SIG-M5 treated with dmso at 0.1 percent for 504 hours (cell line): Measurements from ENCODE around the gene HRG.
"Not testable (repeated sequence)": the region's sequence is repeated elsewhere in the genome, so short reads cannot be mapped to it uniquely, and the experiment has no call there.

Experiments
- DNase-seq: peaks from one replicate; lab custom pipeline; 2025; ENCODE audit not compliant: unreplicated experiment; lab: John Stamatoyannopoulos, UW

Gene HRG

DNA sequence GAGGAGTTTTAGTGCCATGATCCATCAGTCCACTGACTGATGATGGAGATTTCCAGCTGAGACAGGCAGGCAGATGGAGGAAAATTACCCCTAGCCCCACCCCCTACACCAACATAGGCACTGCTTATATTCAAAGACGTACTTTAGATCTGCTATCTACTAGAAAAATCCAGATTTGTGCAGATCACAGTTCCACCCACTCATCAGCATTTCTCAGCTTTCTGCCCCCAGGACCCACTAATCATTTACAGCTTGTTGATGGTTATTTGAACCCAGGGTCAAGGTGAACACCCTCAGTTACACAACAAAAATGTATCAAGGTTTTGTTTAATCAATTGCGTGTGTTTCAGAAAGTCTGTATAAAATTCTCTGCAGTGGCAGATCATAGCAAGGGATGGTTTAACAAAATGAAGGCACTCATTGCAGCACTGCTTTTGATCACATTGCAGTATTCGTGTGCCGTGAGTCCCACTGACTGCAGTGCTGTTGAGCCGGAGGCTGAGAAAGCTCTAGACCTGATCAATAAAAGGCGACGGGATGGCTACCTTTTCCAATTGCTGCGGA lies at the start of gene HRG:
TSS of gene HRG (plus strand) at position 390 of the 564 bp plus-strand sequence. CDS start at position 408, 18 bp downstream.
- no peak for DNase-seq

DNA sequence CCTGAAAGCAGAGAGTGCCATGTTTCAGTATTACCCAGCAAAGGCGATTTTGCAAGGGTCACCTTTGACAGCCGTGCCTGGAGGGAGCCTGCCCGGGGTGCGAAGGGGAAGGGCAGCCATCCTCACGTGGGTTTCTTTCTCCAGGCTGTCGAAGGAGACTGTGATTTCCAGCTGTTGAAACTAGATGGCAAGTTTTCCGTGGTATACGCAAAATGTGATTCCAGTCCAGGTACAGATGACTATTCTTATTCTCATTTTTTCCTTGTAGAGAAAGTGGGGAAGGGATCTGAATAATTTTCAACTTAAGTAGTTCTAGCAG lies 49.6 kb upstream of the HRG start:
- no peak for DNase-seq

DNA sequence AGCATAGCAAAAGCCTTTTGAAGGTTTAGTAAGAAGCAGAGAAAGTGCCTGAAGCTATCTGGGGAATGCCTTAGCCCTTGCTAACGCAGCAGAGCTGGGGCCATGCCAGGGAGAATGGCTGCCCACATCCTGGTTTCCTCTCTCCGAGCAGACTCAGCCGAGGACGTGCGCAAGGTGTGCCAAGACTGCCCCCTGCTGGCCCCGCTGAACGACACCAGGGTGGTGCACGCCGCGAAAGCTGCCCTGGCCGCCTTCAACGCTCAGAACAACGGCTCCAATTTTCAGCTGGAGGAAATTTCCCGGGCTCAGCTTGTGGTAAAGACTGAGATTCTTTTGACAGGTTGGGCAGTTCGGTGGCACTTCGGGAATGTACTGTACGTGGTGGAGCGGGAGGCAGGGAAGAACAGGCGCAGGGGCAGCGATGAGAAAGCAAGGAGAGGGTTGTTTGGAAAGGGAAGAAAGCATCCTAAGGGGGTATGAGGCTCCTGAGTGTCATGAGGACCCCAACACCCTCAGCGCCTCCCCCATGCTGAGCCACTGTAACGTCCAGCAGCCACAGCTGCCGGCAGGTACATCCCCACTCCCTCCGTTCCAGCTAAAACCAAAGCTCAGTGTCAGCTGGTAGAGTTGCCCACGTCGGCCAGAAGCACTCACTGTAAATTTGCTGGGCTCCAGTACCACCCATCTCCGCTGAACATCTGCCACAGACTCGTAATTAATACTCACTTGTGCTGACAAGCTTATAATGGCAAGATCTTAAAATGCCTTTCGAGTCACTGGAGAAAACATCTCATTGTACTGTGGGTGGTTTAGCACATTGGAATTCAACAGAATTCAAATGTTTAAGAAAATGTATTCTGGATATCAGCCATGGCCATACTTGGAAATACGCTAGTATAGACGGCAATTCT lies 48.5 kb upstream of the HRG start:
- DNase-seq = peak; percentile 89

- no peak for DNase-seq
Measured at GRCh38 chr3:186618318-186618938, 47.4 kb upstream of the HRG start.

DNA sequence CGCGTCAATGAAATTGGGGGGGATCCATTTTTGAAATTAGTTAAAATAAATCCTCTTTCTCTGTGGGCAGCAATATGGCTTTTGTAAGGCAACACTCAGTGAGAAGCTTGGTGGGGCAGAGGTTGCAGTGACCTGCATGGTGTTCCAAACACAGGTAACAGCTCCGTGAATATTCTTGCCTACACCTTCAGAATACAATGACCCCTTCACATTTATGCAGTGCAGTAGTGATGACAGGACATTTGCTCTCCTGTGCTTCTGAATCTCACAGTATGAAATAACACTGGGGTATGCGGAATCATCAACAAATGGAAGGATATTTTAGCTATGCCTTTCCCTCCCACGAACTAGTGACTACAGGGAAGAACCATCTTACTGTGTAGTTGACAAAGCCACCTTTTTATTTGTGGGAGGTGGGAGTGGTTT lies 46.0 kb upstream of the HRG start:
- no peak for DNase-seq

- DNase-seq = no peak
Measured at GRCh38 chr3:186620213-186621092, 45.4 kb upstream of the HRG start.

DNA sequence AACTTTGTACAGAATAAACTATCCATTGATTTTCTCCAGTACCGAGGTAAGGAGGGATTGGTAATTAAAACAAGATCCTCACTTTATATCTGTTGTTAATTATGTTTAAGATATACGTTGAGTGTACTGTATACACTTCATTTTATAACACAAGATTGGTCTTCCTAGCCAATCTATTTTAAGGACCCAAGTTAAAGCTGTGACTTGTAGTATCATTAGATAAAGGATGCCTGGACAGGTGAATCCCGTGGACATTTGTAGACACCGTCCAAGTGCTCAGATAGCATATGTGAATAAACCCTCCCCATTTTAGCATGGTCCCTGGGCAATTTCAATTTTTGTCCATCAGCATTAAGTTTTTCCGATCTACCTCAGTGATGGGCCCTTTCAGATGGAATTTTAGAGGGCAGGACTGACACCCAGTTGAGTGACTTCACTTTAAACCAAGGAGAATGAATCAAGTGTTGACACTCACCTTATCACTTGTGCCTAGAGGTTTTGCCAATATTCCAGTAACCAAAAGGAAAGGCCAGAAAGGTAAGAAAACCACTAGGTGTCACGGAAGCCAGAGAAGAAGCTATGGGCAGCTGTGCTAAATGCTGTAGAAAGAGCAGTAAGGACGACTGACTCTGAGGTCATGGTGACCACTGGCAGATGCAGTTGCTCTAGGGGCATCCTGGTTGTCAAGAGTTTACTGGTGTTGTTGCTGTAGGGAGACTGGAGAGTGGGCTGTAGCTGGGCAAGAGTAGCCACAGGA lies 43.7 kb upstream of the HRG start:
- DNase-seq = no peak

GRCh38 chr3:186622651-186623310 lies 43.0 kb upstream of the HRG start:
- no peak for DNase-seq

GRCh38 chr3:186624598-186624997 lies 41.2 kb upstream of the HRG start:
- DNase-seq = no peak

DNA sequence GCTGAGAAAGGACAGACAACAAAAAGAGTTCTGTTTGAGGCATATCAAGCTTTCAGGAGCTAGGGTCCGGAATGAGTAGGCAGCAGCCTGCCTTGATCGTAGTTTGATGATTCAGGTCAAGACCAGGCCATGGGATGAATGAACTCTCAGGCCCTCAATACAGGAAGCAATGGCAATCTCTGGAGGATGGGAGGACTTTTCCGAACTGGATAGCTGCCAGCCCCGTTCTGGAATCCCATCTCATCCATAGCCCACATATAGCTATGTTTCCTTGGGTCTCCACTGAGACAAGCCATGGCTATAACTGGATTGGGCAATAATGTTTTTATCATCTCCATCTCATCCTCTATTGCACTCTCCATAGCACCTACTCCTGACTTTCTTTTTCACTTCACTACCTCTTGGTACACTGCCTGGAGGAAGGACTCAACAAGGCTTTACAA lies 40.2 kb upstream of the HRG start:
- DNase-seq = no peak

- DNase-seq = no peak
Measured at GRCh38 chr3:186626254-186626847, 39.5 kb upstream of the HRG start.

DNA sequence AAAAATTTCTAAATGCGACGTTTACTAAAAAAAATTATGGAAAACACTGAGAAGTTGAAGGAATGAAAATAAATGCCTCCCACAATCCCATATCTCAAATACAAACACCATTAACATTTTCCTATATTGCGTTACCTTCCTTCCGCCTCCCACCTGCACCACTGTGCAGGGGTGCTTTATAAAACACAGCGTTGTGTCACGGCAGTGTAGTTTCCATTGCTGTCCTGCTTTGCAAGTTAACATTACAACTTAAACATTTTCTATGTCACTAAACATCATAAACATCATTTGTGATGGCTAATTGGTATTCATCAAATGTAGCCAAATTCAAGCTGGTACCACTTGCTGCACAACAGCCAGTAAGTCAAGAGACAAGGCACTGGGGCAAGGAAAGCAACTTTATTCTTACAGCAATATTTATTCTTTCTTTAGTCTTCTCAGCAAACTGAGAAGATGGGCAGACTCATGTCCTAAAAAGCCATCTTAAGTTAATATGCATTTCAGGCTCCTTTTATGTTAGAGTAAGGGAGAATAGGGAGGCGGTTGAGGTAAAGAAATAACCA lies 37.9 kb upstream of the HRG start:
- no peak for DNase-seq

DNA sequence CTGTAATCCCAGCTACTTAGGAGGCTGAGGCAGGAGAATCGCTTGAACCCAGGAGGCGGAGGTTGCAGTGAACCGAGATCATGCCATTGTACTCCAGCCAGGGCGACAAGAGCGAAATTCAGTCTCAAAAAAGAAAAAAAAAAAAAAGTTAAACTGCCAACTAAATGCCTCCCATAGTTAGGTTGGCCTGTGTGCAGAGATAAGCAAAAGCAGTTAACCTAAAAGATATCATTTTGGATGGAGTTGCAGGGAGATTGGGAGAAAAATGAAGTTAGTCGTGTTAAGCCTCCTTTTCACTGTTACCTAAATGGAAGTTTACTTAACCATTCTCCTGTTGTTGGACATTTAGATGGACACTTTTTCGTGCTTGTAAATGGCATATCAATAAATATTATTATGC lies 37.1 kb upstream of the HRG start:
- no peak for DNase-seq

GRCh38 chr3:186630950-186631641 lies 34.7 kb upstream of the HRG start:
- DNase-seq = no peak

GRCh38 chr3:186633481-186633880 lies 32.3 kb upstream of the HRG start:
- DNase-seq = no peak

GRCh38 chr3:186634207-186634606 lies 31.6 kb upstream of the HRG start:
- not testable (repeated sequence) for DNase-seq

DNA sequence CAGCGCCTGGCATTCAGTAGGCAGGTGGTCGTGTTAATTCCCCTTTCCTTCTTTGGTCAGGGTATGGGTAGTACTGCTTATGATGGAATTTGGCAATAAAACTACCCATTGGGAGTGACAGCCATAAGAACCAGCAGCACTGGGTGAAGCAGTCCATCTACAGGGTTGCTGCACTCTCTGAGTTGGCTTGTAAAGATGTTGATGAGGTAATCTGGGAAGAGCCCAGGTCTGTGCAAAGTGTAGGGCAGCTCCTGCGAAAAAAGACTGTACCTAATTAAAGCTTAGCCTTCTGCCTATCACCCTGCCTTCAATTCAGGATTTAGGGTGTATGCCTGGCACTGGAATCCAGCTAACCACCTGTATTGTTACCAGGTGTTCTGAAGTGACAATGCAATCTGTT lies 30.3 kb upstream of the HRG start:
- no peak for DNase-seq

GRCh38 chr3:186636536-186636935 lies 29.3 kb upstream of the HRG start:
- DNase-seq = no peak

DNA sequence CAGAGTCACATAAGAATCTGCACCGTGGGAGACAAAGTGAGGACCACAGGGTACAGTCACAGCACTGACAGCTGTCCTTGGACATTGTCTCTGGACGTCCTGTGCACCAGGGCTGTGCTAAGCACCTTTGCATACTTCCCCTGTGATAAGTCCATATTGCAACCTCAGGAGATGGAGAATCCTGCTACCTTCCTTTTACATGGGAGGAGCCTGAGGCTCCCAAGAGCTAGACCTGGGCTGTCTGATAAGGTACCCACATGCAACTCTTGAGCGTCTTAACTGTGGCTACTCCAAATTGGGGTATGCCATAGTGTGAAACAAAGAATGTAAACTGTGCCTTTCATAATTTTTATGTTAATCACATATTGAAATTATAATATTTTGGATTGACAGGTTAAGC lies 28.1 kb upstream of the HRG start:
- no peak for DNase-seq
